RWPE2 (cell line): ENCODE data around the gene SRSF10.

Source experiments
- ATAC-seq: fragments of 200-7000 bp; cut with Tn5 transposase; 3 replicates; pipeline ENCODE4 v1.9.1; 2021; ENCODE audit warnings: low read depth
- DNase-seq: peaks from one replicate; pipeline ENCODE4 v3.0.0-alpha.2; 2020; ENCODE audit warnings: low spot score
- H3K27ac ChIP-seq: fragments of 450-650 bp; 2 replicates; pipeline ENCODE4 v1.5.1; 2017; ENCODE audit warnings: mild to moderate bottlenecking; ENCODE audit not compliant: poor library complexity, severe bottlenecking
- H3K27me3 ChIP-seq: fragments of 250-450 bp; sonication (Bioruptor Pico); 2 replicates; pipeline ENCODE4 v1.5.1; 2021; ENCODE audit warnings: mild to moderate bottlenecking, moderate library complexity; ENCODE audit not compliant: insufficient read depth, poor library complexity, severe bottlenecking
- H3K36me3 ChIP-seq: fragments of 250-450 bp; sonication (Bioruptor Pico); 2 replicates; pipeline ENCODE4 v1.5.1; 2020; ENCODE audit warnings: low read depth, mild to moderate bottlenecking, moderate library complexity
- H3K4me1 ChIP-seq: fragments of 250-450 bp; sonication (Bioruptor Pico); 2 replicates; pipeline ENCODE4 v1.5.1; 2021; ENCODE audit warnings: mild to moderate bottlenecking, moderate library complexity; ENCODE audit not compliant: insufficient read depth, poor library complexity, severe bottlenecking
- H3K4me3 ChIP-seq: fragments of 250-450 bp; sonication (Bioruptor Pico); 2 replicates; pipeline ENCODE4 v1.5.1; 2021; ENCODE audit warnings: mild to moderate bottlenecking, moderate library complexity; ENCODE audit not compliant: severe bottlenecking
- H3K9me3 ChIP-seq: fragments of 250-450 bp; sonication (Bioruptor Pico); 2 replicates; pipeline ENCODE4 v1.5.1; 2021; ENCODE audit warnings: mild to moderate bottlenecking, moderate library complexity; ENCODE audit not compliant: severe bottlenecking
- CTCF ChIP-seq: fragments of 450-650 bp; IDR thresholded peaks from one replicate; pipeline ENCODE4 v1.5.1; 2017; ENCODE audit warnings: mild to moderate bottlenecking, moderate library complexity; ENCODE audit not compliant: poor library complexity, severe bottlenecking

The SRSF10 gene

GRCh38 chr1:23980728-23981070, 572 bp upstream of the SRSF10 start:
- DNase-seq (peak; percentile 89), ATAC-seq (peak; percentile 72)
- no peak for TF ChIP-seq CTCF
- H3K27me3 ChIP-seq, result no peaks in the 10 kb centered on the region
- peak overlapping the region; percentile 96 for H3K27ac ChIP-seq
- no peaks in the 10 kb centered on the region for H3K9me3 ChIP-seq
- H3K4me1 ChIP-seq, result peaks cover 60% of the 10 kb centered on the region
- peak overlapping the region; percentile 85 for H3K4me3 ChIP-seq
- peaks cover 39% of the 10 kb centered on the region for H3K36me3 ChIP-seq

GRCh38 chr1:23979387-23979880, 693 bp downstream of the SRSF10 start:
- TF ChIP-seq CTCF, result no peak
- H3K4me3 ChIP-seq, result peak overlapping the region; percentile 85
- no peaks in the 10 kb centered on the region for H3K27me3 ChIP-seq
- DNase-seq (no peak), ATAC-seq (no peak)
- peaks cover 51% of the 10 kb centered on the region for H3K36me3 ChIP-seq
- H3K27ac ChIP-seq, result peak overlapping the region; percentile 96
- H3K9me3 ChIP-seq, result no peaks in the 10 kb centered on the region
- H3K4me1 ChIP-seq, result peaks cover 47% of the 10 kb centered on the region

GRCh38 chr1:23978805-23979204, 1.3 kb downstream of the SRSF10 start:
- DNase-seq, result no peak

GRCh38 chr1:23977854-23978191, 2.3 kb downstream of the SRSF10 start:
- Histone ChIP-seq H3K27me3 (no peaks in the 10 kb centered on the region), H3K27ac (peak overlapping the region; percentile 96), H3K36me3 (peaks cover 67% of the 10 kb centered on the region), H3K4me1 (peaks cover 41% of the 10 kb centered on the region), H3K9me3 (no peaks in the 10 kb centered on the region), H3K4me3 (peak overlapping the region; percentile 85)
- no peak for TF ChIP-seq CTCF
- ATAC-seq (no peak), DNase-seq (no peak)

More at GRCh38 chr1:23978805-23979204, 1.3 kb downstream of the SRSF10 start:
- no peak for ATAC-seq
- H3K27me3 ChIP-seq, result no peaks in the 10 kb centered on the region
- H3K4me1 ChIP-seq, result peaks cover 41% of the 10 kb centered on the region
- no peak for TF ChIP-seq CTCF
- peak overlapping the region; percentile 96 for H3K27ac ChIP-seq
- H3K9me3 ChIP-seq, result no peaks in the 10 kb centered on the region
- H3K4me3 ChIP-seq, result peak overlapping the region; percentile 85
- H3K36me3 ChIP-seq, result peaks cover 57% of the 10 kb centered on the region

GRCh38 chr1:23977187-23977853, 2.8 kb downstream of the SRSF10 start:
- Histone ChIP-seq H3K9me3 (no peaks in the 10 kb centered on the region), H3K27me3 (no peaks in the 10 kb centered on the region), H3K4me3 (no peak overlapping the region), H3K4me1 (peaks cover 41% of the 10 kb centered on the region), H3K36me3 (peaks cover 72% of the 10 kb centered on the region), H3K27ac (peak overlapping the region; percentile 96)
- ATAC-seq, result no peak
- no peak for DNase-seq
- TF ChIP-seq CTCF, result no peak
